Measurements from ENCODE around the gene ITPKB. TPM values are rescaled to one million over a fixed set of nuclear protein-coding genes. Genes with fewer than 3 reads are reported as not detected.

The ITPKB gene
- total RNA-seq: 10 to 100 TPM; 26.9 to 28.4 TPM

GRCh38 chr1:226738995-226739695, at the start of gene ITPKB:
TSS of gene ITPKB (minus strand) at chr1:226739282. CDS start at chr1:226737458, 1,824 bp downstream.
- no peak for DNase-seq (ENCODE audit: low spot score)

DNA sequence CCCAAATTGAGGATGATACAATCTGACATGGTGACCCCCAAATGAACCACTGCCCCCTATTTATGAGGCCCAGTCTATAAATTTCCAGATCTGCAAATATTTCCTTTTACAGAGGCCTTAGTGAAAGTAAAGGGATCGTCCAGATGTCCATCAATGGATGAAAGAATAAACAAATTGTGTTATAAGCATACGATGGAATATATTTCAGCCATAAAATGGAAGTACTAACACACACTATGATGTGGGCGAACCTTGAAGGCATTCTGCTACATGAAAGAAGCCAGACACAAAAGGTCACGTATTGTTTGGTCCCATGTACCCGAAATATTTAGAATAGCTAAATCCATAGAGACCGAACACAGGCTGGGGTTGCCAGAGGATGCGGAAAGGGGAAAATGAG, 48.6 kb upstream of the ITPKB start:
- Histone ChIP-seq H3K4me3 (no peak overlapping the region), H3K27ac (no peak overlapping the region), H3K36me3 (no peaks in the 10 kb centered on the region), H3K4me1 (ENCODE audit: control insufficient read depth in 1 of 2, low read depth in 2 of 2) (no peaks in the 10 kb centered on the region), H3K27me3 (replicated peaks; ENCODE audit: insufficient read depth) (no peaks in the 10 kb centered on the region), H3K9me3 (no peaks in the 10 kb centered on the region)
- DNase-seq (ENCODE audit: low spot score) (no peak), ATAC-seq (ENCODE audit: insufficient number of reproducible peaks, low FRiP score, low read depth) (no peak)
- TF ChIP-seq, protein P1, sequence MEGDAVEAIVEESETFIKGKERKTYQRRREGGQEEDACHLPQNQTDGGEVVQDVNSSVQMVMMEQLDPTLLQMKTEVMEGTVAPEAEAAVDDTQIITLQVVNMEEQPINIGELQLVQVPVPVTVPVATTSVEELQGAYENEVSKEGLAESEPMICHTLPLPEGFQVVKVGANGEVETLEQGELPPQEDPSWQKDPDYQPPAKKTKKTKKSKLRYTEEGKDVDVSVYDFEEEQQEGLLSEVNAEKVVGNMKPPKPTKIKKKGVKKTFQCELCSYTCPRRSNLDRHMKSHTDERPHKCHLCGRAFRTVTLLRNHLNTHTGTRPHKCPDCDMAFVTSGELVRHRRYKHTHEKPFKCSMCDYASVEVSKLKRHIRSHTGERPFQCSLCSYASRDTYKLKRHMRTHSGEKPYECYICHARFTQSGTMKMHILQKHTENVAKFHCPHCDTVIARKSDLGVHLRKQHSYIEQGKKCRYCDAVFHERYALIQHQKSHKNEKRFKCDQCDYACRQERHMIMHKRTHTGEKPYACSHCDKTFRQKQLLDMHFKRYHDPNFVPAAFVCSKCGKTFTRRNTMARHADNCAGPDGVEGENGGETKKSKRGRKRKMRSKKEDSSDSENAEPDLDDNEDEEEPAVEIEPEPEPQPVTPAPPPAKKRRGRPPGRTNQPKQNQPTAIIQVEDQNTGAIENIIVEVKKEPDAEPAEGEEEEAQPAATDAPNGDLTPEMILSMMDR (IDR thresholded peaks at IDR 0.05): no peak

More at GRCh38 chr1:226738995-226739695, at the start of gene ITPKB:
- H3K36me3 ChIP-seq: no peaks in the 10 kb centered on the region
- peak within 1 kb of the TSS; percentile 87 to 92 for H3K27ac ChIP-seq
- H3K4me3 ChIP-seq: peak within 1 kb of the TSS; percentile 95
- TF ChIP-seq, protein P1 (IDR thresholded peaks at IDR 0.05): no peak
- ATAC-seq (ENCODE audit: insufficient number of reproducible peaks, low FRiP score, low read depth): peak; percentile 52
- no peaks in the 10 kb centered on the region for H3K9me3 ChIP-seq
- H3K4me1 ChIP-seq (ENCODE audit: control insufficient read depth in 1 of 2, low read depth in 2 of 2): peaks cover 24 to 42% of the 10 kb centered on the region in 2 donors
- H3K27me3 ChIP-seq (replicated peaks; ENCODE audit: insufficient read depth): no peaks in the 10 kb centered on the region

GRCh38 chr1:226787071-226787470, 48.0 kb upstream of the ITPKB start:
- Histone ChIP-seq H3K4me1 (ENCODE audit: control insufficient read depth in 1 of 2, low read depth in 2 of 2) (no peaks in the 10 kb centered on the region), H3K4me3 (no peak overlapping the region), H3K36me3 (no peaks in the 10 kb centered on the region), H3K9me3 (no peaks in the 10 kb centered on the region), H3K27ac (no peak overlapping the region), H3K27me3 (replicated peaks; ENCODE audit: insufficient read depth) (no peaks in the 10 kb centered on the region)
- TF ChIP-seq, protein P1 (IDR thresholded peaks at IDR 0.05): no peak
- DNase-seq (ENCODE audit: low spot score) (no peak), ATAC-seq (ENCODE audit: insufficient number of reproducible peaks, low FRiP score, low read depth) (no peak)

- Histone ChIP-seq H3K27me3 (replicated peaks; ENCODE audit: insufficient read depth) (no peaks in the 10 kb centered on the region), H3K36me3 (no peaks in the 10 kb centered on the region), H3K9me3 (no peaks in the 10 kb centered on the region), H3K4me1 (ENCODE audit: control insufficient read depth in 1 of 2, low read depth in 2 of 2) (no peaks in the 10 kb centered on the region), H3K27ac (no peak overlapping the region), H3K4me3 (no peak overlapping the region)
- no peak for ATAC-seq (ENCODE audit: insufficient number of reproducible peaks, low FRiP score, low read depth)
- no peak for DNase-seq (ENCODE audit: low spot score)
- TF ChIP-seq, protein P1 (IDR thresholded peaks at IDR 0.05): no peak
Observed at GRCh38 chr1:226786550-226786949, 47.5 kb upstream of the ITPKB start.

DNA sequence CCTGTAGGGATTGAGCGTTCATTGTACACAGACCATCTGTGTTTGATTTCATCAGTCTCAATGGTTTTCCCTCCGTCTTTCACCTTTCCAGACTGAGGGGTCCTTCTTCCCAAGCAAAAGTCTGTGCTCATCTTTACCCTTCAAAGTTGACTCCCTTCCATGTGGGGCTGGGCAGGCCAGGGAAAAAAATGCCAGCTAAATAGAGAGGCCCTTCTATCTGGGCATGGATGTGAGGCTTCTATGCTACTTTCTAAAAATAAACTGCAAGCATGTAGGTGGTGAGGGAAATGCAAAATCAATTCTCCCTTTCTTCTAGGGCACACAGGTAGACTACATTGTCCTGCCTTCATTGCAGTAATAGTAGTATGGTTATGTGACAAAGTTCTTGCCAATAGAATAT, 46.7 kb upstream of the ITPKB start:
- Histone ChIP-seq H3K27me3 (replicated peaks; ENCODE audit: insufficient read depth) (no peaks in the 10 kb centered on the region), H3K36me3 (no peaks in the 10 kb centered on the region), H3K4me3 (no peak overlapping the region), H3K4me1 (ENCODE audit: control insufficient read depth in 1 of 2, low read depth in 2 of 2) (no peaks in the 10 kb centered on the region), H3K9me3 (no peaks in the 10 kb centered on the region), H3K27ac (no peak overlapping the region)
- TF ChIP-seq, protein P1 (IDR thresholded peaks at IDR 0.05): no peak
- ATAC-seq (ENCODE audit: insufficient number of reproducible peaks, low FRiP score, low read depth): no peak
- no peak for DNase-seq (ENCODE audit: low spot score)

Data from thoracic aorta (tissue), 2 donors.